Calu3 (cell line): Measurements from ENCODE around the gene FYN. TPM values are rescaled to one million over a fixed set of nuclear protein-coding genes. Genes with fewer than 3 reads are reported as not detected.

ENCODE experiments used
- BruUV-seq: library from RNA; stranded (reverse); fragments of 400-500 nt; replicated peaks from 2 replicates; lab custom pipeline; 2021; lab: Mats Ljungman, UMichigan
- CTCF ChIA-PET: fragments of 300-600 bp; sonication (Branson Sonifier 250); formaldehyde crosslinking; loops from one replicate; lab custom pipeline; 2022; ENCODE audit warnings: antibody characterized with exemption; lab: Charles Lee
- DNase-seq: peaks from one replicate; pipeline ENCODE4 v3.0.0; 2022
- H3K27ac Mint-ChIP-seq: one replicate; pipeline ENCODE4 v1.8.0; 2022; ENCODE audit warnings: mixed read lengths; ENCODE audit not compliant: unreplicated experiment
- H3K27me3 Mint-ChIP-seq: one replicate; pipeline ENCODE4 v1.8.0; 2022; ENCODE audit warnings: mixed read lengths; ENCODE audit not compliant: unreplicated experiment
- H3K36me3 Mint-ChIP-seq: one replicate; pipeline ENCODE4 v1.8.0; 2022; ENCODE audit warnings: mild to moderate bottlenecking, moderate library complexity, mixed read lengths; ENCODE audit not compliant: insufficient read depth, unreplicated experiment
- H3K4me1 Mint-ChIP-seq: one replicate; pipeline ENCODE4 v1.8.0; 2022; ENCODE audit warnings: mild to moderate bottlenecking, low read depth, mixed read lengths; ENCODE audit not compliant: unreplicated experiment
- H3K4me3 Mint-ChIP-seq: one replicate; pipeline ENCODE4 v1.8.0; 2022; ENCODE audit warnings: mild to moderate bottlenecking, low read depth, moderate library complexity, mixed read lengths; ENCODE audit not compliant: unreplicated experiment
- H3K9me3 Mint-ChIP-seq: one replicate; pipeline ENCODE4 v1.8.0; 2022; ENCODE audit warnings: low read depth, mixed read lengths; ENCODE audit not compliant: unreplicated experiment
- CTCF ChIP-seq: fragments of 200-600 bp; IDR thresholded peaks from one replicate; pipeline ENCODE4 v1.8.0; 2022; ENCODE audit warnings: antibody characterized with exemption; ENCODE audit not compliant: unreplicated experiment
- intact Hi-C: fragments of 100-400 bp; cut with micrococcal nuclease; formaldehyde crosslinking; loops from one replicate; pipeline ENCODE4 v1.10.0; 2022; ENCODE audit not compliant: unreplicated experiment
- total RNA-seq: library from RNA; stranded (reverse); gene quantifications from 2 replicates; pipeline ENCODE4 v1.2.3, GENCODE V29; 2022

FYN gene
- total RNA-seq, 1 experiment from 2014 or later = 61.0 TPM

- BruUV-seq = no TSS peak
- CTCF ChIA-PET = interaction anchor here (1.8 kb wide), 1 partner anchor 11 kb away, joined by 6 read pairs; no protein-coding TSS in a partner anchor
- Mint-ChIP-seq H3K4me3 (no peak overlapping the region), H3K4me1 (no peaks in the 10 kb centered on the region), H3K27me3 (no peaks in the 10 kb centered on the region), H3K27ac (no peak overlapping the region), H3K9me3 (no peaks in the 10 kb centered on the region), H3K36me3 (peaks cover 10% of the 10 kb centered on the region)
- intact Hi-C loops = no loop called here
- no peak for TF ChIP-seq CTCF
- no peak for DNase-seq
These were observed 206.4 kb downstream of the FYN start for GRCh38 chr6:111666847-111667246.

- CTCF ChIA-PET = interaction anchor here (0.5 kb wide), 1 partner anchor 1102 kb away, joined by 4 read pairs; no protein-coding TSS in a partner anchor
- Mint-ChIP-seq H3K36me3 (no peaks in the 10 kb centered on the region), H3K4me1 (no peaks in the 10 kb centered on the region)
These were observed 208.7 kb downstream of the FYN start for GRCh38 chr6:111664565-111665030.

GRCh38 chr6:111663692-111664564 lies 209.3 kb downstream of the FYN start:
- DNase-seq = no peak
- Mint-ChIP-seq H3K9me3 (no peaks in the 10 kb centered on the region), H3K27me3 (no peaks in the 10 kb centered on the region), H3K4me1 (no peaks in the 10 kb centered on the region), H3K36me3 (no peaks in the 10 kb centered on the region), H3K4me3 (no peak overlapping the region), H3K27ac (no peak overlapping the region)
- CTCF ChIA-PET = interaction anchor here (0.5 kb wide), 1 partner anchor 1101 kb away, joined by 4 read pairs; no protein-coding TSS in a partner anchor
- no peak for TF ChIP-seq CTCF
- no TSS peak for BruUV-seq
- intact Hi-C loops = no loop called here

More at GRCh38 chr6:111664565-111665030, 208.7 kb downstream of the FYN start:
- intact Hi-C loops = no loop called here
- Mint-ChIP-seq H3K27me3 (no peaks in the 10 kb centered on the region), H3K4me3 (no peak overlapping the region), H3K27ac (no peak overlapping the region), H3K9me3 (no peaks in the 10 kb centered on the region)
- BruUV-seq = no TSS peak
- DNase-seq = no peak
- TF ChIP-seq CTCF = no peak

- CTCF ChIA-PET = interaction anchor here (0.6 kb wide), 1 partner anchor 381 kb away, joined by 10 read pairs; no protein-coding TSS in a partner anchor
- intact Hi-C loops = no loop called here
- DNase-seq = no peak
- TF ChIP-seq CTCF = no peak
- Mint-ChIP-seq H3K4me3 (no peak overlapping the region), H3K9me3 (no peaks in the 10 kb centered on the region), H3K4me1 (no peaks in the 10 kb centered on the region), H3K27me3 (no peaks in the 10 kb centered on the region), H3K27ac (no peak overlapping the region), H3K36me3 (no peaks in the 10 kb centered on the region)
- no TSS peak for BruUV-seq
These were observed 210.3 kb downstream of the FYN start for GRCh38 chr6:111662794-111663593.
